ENCODE data around the gene RAB3IP.

The RAB3IP gene

GRCh38 chr12:69833696-69834095, 95.0 kb downstream of the RAB3IP start:
- H3K4me3 ChIP-seq (ENCODE audit: low read length) = no peak overlapping the region
- TF ChIP-seq CTCF (IDR thresholded peaks at IDR 0.05; ENCODE audit: low read depth, low read length, poor library complexity, severe bottlenecking) (no peak), EZH2phosphoT487 (IDR thresholded peaks at IDR 0.05; ENCODE audit: borderline replicate concordance, low read length) (no peak)
- no peaks in the 10 kb centered on the region for H3K4me1 ChIP-seq (ENCODE audit: control insufficient read depth, low read length)
- no peaks in the 10 kb centered on the region for H3K9me3 ChIP-seq (ENCODE audit: control insufficient read depth, insufficient read depth, low read length)
- H3K4me2 ChIP-seq (ENCODE audit: low read length) = no peak overlapping the region
- H3K9me2 ChIP-seq (replicated peaks; ENCODE audit: control insufficient read depth, low read length) = no peaks in the 10 kb centered on the region
- H3K27me3 ChIP-seq (ENCODE audit: control insufficient read depth, low read length) = peaks cover 14% of the 10 kb centered on the region
- H3K27ac ChIP-seq (ENCODE audit: low read depth, low read length) = no peak overlapping the region
- no peaks in the 10 kb centered on the region for H4K20me1 ChIP-seq (ENCODE audit: control insufficient read depth, insufficient read depth, low read depth, low read length)
- H3K79me2 ChIP-seq (ENCODE audit: control insufficient read depth, low read length) = no peaks in the 10 kb centered on the region
- no peaks in the 10 kb centered on the region for H3K36me3 ChIP-seq (ENCODE audit: control insufficient read depth, low read length)
- H3F3A ChIP-seq (ENCODE audit: control insufficient read depth, insufficient read depth) = no peaks in the 10 kb centered on the region

- Histone ChIP-seq H3K9me2 (replicated peaks; ENCODE audit: control insufficient read depth, low read length) (no peaks in the 10 kb centered on the region), H3K4me2 (ENCODE audit: low read length) (no peak overlapping the region), H3K27me3 (ENCODE audit: control insufficient read depth, low read length) (peaks cover 9% of the 10 kb centered on the region), H4K20me1 (ENCODE audit: control insufficient read depth, insufficient read depth, low read depth, low read length) (no peaks in the 10 kb centered on the region), H3K4me3 (ENCODE audit: low read length) (no peak overlapping the region), H3F3A (ENCODE audit: control insufficient read depth, insufficient read depth) (no peaks in the 10 kb centered on the region), H3K4me1 (ENCODE audit: control insufficient read depth, low read length) (no peaks in the 10 kb centered on the region), H3K9me3 (ENCODE audit: control insufficient read depth, insufficient read depth, low read length) (no peaks in the 10 kb centered on the region), H3K27ac (ENCODE audit: low read depth, low read length) (no peak overlapping the region), H3K79me2 (ENCODE audit: control insufficient read depth, low read length) (no peaks in the 10 kb centered on the region), H3K36me3 (ENCODE audit: control insufficient read depth, low read length) (no peaks in the 10 kb centered on the region)
- no peak for TF ChIP-seq EZH2phosphoT487 (IDR thresholded peaks at IDR 0.05; ENCODE audit: borderline replicate concordance, low read length)
- no peak for TF ChIP-seq CTCF (IDR thresholded peaks at IDR 0.05; ENCODE audit: low read depth, low read length, poor library complexity, severe bottlenecking)
Measured at GRCh38 chr12:69834147-69834546, 95.5 kb downstream of the RAB3IP start.

- TF ChIP-seq CTCF (IDR thresholded peaks at IDR 0.05; ENCODE audit: low read depth, low read length, poor library complexity, severe bottlenecking) (no peak), EZH2phosphoT487 (IDR thresholded peaks at IDR 0.05; ENCODE audit: borderline replicate concordance, low read length) (no peak)
- no peak overlapping the region for H3K4me3 ChIP-seq (ENCODE audit: low read length)
- no peak overlapping the region for H3K4me2 ChIP-seq (ENCODE audit: low read length)
- no peaks in the 10 kb centered on the region for H3K9me2 ChIP-seq (replicated peaks; ENCODE audit: control insufficient read depth, low read length)
- H3K9me3 ChIP-seq (ENCODE audit: control insufficient read depth, insufficient read depth, low read length) = no peaks in the 10 kb centered on the region
- no peaks in the 10 kb centered on the region for H3K79me2 ChIP-seq (ENCODE audit: control insufficient read depth, low read length)
- peaks cover 8% of the 10 kb centered on the region; the same call in 1 of the 2 replicates for H3K27me3 ChIP-seq (ENCODE audit: control insufficient read depth, low read length)
- H3F3A ChIP-seq (ENCODE audit: control insufficient read depth, insufficient read depth) = no peaks in the 10 kb centered on the region
- H4K20me1 ChIP-seq (ENCODE audit: control insufficient read depth, insufficient read depth, low read depth, low read length) = no peaks in the 10 kb centered on the region
- H3K27ac ChIP-seq (ENCODE audit: low read depth, low read length) = no peak overlapping the region
- H3K4me1 ChIP-seq (ENCODE audit: control insufficient read depth, low read length) = no peaks in the 10 kb centered on the region
- H3K36me3 ChIP-seq (ENCODE audit: control insufficient read depth, low read length) = no peaks in the 10 kb centered on the region
Measured at GRCh38 chr12:69834576-69834975, 95.9 kb downstream of the RAB3IP start.

- Histone ChIP-seq H3K36me3 (ENCODE audit: control insufficient read depth, low read length) (no peaks in the 10 kb centered on the region), H3K4me1 (ENCODE audit: control insufficient read depth, low read length) (no peaks in the 10 kb centered on the region), H3K27me3 (ENCODE audit: control insufficient read depth, low read length) (peaks cover 8% of the 10 kb centered on the region; the same call in 1 of the 2 replicates), H3K4me2 (ENCODE audit: low read length) (no peak overlapping the region), H3K9me2 (replicated peaks; ENCODE audit: control insufficient read depth, low read length) (no peaks in the 10 kb centered on the region), H3K4me3 (ENCODE audit: low read length) (no peak overlapping the region), H3F3A (ENCODE audit: control insufficient read depth, insufficient read depth) (no peaks in the 10 kb centered on the region), H3K9me3 (ENCODE audit: control insufficient read depth, insufficient read depth, low read length) (no peaks in the 10 kb centered on the region), H4K20me1 (ENCODE audit: control insufficient read depth, insufficient read depth, low read depth, low read length) (no peaks in the 10 kb centered on the region), H3K27ac (ENCODE audit: low read depth, low read length) (no peak overlapping the region), H3K79me2 (ENCODE audit: control insufficient read depth, low read length) (no peaks in the 10 kb centered on the region)
- TF ChIP-seq CTCF (IDR thresholded peaks at IDR 0.05; ENCODE audit: low read depth, low read length, poor library complexity, severe bottlenecking) = no peak
- TF ChIP-seq EZH2phosphoT487 (IDR thresholded peaks at IDR 0.05; ENCODE audit: borderline replicate concordance, low read length) = no peak
Measured at GRCh38 chr12:69835081-69835480, 96.4 kb downstream of the RAB3IP start.
